DMS53 (cell line): ENCODE data around the gene KIRREL2.

Source experiments
- DNase-seq: peaks from one replicate; lab custom pipeline; 2025; lab: John Stamatoyannopoulos, UW

The KIRREL2 gene

GRCh38 chr19:35844482-35845214, 12.1 kb upstream of the KIRREL2 start:
- no peak for DNase-seq

GRCh38 chr19:35845215-35846037, 11.3 kb upstream of the KIRREL2 start:
- DNase-seq, result peak; percentile 93

GRCh38 chr19:35846038-35846668, 10.6 kb upstream of the KIRREL2 start:
- DNase-seq, result peak; percentile 84

GRCh38 chr19:35847911-35848310, 8.8 kb upstream of the KIRREL2 start:
- DNase-seq, result no peak

- DNase-seq, result no peak
These were observed 8.2 kb upstream of the KIRREL2 start for GRCh38 chr19:35848486-35848885.

- no peak for DNase-seq
These were observed 7.7 kb upstream of the KIRREL2 start for GRCh38 chr19:35848919-35849505.

- peak; percentile 53 for DNase-seq
These were observed 5.3 kb upstream of the KIRREL2 start for GRCh38 chr19:35851213-35852028.

GRCh38 chr19:35852029-35852780, 4.5 kb upstream of the KIRREL2 start, which contains the start of gene NPHS1:
NPHS1 (minus strand) TSS chr19:35852504; CDS start chr19:35851837, 667 bp downstream.
- no peak for DNase-seq

- DNase-seq, result no peak
These were observed 3.5 kb upstream of the KIRREL2 start for GRCh38 chr19:35853038-35853756.

GRCh38 chr19:35858311-35858710, 1.6 kb downstream of the KIRREL2 start:
- DNase-seq, result no peak

- DNase-seq, result no peak
These were observed 2.7 kb downstream of the KIRREL2 start for GRCh38 chr19:35859414-35859813.

GRCh38 chr19:35860436-35860817, 3.7 kb downstream of the KIRREL2 start:
- DNase-seq, result no peak

GRCh38 chr19:35860818-35861639, 4.3 kb downstream of the KIRREL2 start:
- DNase-seq, result peak; percentile 85

GRCh38 chr19:35861640-35862160, 5.0 kb downstream of the KIRREL2 start:
- DNase-seq, result no peak

GRCh38 chr19:35862528-35862927, 5.8 kb downstream of the KIRREL2 start:
- peak; percentile 38 for DNase-seq

- no peak for DNase-seq
These were observed 6.3 kb downstream of the KIRREL2 start for GRCh38 chr19:35863018-35863417.

GRCh38 chr19:35868172-35868822, 11.6 kb downstream of the KIRREL2 start, which contains the start of gene APLP1:
APLP1 (plus strand) TSS chr19:35868574; CDS start chr19:35868637, 63 bp downstream.
- DNase-seq, result peak; percentile 93

GRCh38 chr19:35868823-35869326, 12.2 kb downstream of the KIRREL2 start:
- DNase-seq, result peak; percentile 86
